8988T (cell line): ENCODE results near the gene FUT8.

Source experiments
- DNase-seq: peaks from one replicate; pipeline ENCODE4 v3.0.0; 2011

Gene FUT8

GRCh38 chr14:65560340-65561027, 148.0 kb downstream of the FUT8 start:
- DNase-seq, result no peak

GRCh38 chr14:65564370-65564769, 151.8 kb downstream of the FUT8 start:
- no peak for DNase-seq

- no peak for DNase-seq
Observed at GRCh38 chr14:65565948-65566347, 153.4 kb downstream of the FUT8 start.

GRCh38 chr14:65566820-65567522, 154.4 kb downstream of the FUT8 start:
- no peak for DNase-seq

- no peak for DNase-seq
Observed at GRCh38 chr14:65574611-65575010, 162.1 kb downstream of the FUT8 start.

DNA sequence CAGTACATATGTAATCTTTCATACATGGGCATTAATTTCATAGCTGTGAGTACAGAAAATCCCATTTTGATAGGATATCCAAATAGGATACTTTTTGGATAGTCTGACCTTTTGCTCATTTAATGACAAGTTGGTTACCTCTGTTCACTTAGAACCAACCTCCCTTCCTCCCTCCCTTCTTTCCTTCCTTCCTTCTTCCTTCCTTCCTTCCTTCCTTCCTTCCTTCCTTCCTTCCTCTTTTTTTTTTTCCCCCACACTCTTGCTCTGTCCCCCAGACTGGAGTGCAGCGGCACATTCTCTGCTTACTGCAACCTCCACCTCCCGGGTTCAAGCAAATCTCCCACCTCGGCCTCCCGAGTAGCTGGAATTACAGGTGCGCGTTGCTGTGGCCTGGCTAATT, 162.9 kb downstream of the FUT8 start:
- no peak for DNase-seq

DNA sequence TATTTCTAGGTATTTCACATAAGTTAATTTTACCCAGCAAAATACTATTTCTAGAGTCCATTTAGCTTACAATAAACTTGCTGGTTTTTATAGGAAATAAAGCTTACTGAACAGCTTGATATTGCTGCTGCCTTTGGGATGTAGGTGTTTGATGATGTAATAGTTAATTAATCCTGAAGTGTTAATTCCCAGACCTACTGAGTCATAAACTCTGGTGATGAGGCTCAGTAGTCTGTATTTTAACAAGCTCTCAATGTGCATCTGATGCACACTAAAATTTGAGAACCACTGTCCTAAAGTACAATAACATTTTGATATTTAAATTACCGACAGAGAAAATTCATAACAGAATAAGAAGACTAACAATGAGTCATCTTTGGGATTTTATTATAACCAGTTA, 168.4 kb downstream of the FUT8 start:
- no peak for DNase-seq

GRCh38 chr14:65581378-65581777, 168.8 kb downstream of the FUT8 start:
- no peak for DNase-seq

DNA sequence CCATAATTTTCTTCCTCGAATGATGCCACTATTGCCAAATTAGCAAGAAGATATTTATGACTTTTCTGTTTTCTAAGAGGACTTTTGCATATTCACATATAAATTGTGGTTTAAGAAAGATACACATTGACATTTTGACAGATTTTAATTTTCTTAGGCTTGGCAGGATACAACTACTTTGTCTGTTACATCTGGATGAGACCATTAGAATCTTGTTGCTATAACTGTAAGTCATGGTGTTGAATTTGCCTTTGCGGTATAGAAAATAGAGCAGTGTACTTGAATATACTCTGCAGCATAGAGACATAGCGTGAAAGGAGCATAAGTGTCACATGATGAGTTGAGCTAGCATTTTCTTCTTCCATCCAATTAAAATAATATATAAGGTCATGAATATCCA, 169.3 kb downstream of the FUT8 start:
- DNase-seq, result no peak

GRCh38 chr14:65585216-65585615, 172.7 kb downstream of the FUT8 start:
- DNase-seq, result no peak

DNA sequence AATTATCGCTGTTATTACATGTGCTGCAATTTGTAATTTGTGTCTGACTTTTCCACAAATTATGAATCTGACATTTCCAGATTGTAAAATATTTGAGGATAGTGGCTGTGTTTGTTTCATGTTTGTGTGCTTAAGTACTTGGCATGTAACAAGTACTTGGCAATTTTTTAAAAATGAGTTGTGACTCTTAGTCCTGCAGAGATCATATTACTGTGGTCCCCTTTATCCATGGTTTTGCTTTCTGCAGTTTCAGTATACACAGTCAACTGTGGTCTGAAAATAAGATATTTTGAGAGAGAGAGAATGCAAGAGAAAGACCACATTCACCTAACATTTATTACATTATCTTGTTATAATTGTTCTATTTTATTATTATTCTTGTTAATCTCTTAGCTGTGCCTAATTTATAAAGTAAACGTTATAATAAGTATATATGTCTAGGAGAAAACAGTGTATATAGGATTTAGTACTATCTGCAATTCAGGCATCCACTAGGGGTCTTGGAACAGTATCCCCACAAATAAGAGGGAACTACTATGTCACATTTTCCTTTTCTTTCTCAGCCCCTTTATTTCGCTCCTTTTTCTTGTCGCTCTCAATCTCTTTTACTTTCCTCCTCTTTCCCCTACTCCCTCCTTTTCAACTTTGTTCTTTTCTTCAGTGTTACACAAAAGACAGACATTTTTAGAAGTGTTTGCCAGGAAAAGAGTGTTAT, 176.1 kb downstream of the FUT8 start:
- no peak for DNase-seq

DNA sequence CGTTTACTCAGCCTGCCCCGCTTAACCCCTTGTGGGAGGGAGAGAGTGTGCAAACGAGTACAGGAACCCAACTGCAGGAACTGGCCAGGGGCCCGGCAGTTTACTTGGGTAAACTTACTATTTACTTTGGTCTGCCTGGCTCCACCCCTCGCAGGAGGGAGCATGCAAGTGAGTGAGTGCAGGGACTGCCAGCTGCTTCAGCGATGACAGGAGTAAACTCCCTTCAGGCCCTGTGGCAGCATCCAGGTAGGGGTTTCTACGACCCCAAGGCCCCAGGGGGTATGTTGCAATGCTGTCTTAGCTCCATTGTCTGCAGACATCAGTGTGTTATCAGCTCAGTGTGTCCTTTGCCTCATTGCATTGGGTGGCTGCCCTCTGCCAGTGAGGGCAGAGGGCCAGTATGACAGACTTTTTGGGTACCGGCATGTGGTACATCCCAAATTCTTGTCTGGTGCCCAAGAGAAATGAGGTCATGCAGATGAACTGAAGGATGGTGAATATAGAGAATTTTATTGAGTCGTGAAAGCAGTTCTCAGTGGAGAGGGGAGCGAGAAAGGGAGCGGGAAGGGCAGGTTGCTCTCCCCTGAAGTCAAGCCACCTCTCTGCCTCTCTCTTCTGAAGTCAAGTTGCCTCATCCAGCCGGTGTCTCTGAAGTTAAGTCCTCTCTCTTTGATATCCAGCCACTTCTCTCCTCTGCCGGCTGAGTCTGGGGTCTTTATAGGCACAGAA, 181.8 kb downstream of the FUT8 start:
- DNase-seq, result no peak

GRCh38 chr14:65594882-65595237, 182.3 kb downstream of the FUT8 start:
- DNase-seq, result no peak

- no peak for DNase-seq
Observed at GRCh38 chr14:65599375-65599774, 186.8 kb downstream of the FUT8 start.

DNA sequence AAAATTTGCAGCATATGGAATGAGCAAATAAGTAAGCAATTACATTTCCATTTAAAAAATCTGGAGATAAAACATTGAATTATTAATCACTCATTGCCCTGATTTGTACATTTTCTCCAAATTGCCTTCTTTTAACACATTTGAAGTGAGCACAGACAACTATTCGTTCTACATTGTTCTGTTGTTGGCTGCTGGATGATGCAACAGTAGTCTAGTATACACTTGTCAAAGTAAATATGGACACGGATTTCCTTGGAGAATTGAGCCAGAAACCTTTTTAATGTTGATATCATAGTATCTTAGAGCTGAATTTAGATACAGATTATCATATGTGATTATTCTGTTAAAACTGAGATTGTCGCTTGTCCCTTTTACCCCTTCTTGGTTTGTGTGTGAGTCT, 188.2 kb downstream of the FUT8 start:
- no peak for DNase-seq

DNA sequence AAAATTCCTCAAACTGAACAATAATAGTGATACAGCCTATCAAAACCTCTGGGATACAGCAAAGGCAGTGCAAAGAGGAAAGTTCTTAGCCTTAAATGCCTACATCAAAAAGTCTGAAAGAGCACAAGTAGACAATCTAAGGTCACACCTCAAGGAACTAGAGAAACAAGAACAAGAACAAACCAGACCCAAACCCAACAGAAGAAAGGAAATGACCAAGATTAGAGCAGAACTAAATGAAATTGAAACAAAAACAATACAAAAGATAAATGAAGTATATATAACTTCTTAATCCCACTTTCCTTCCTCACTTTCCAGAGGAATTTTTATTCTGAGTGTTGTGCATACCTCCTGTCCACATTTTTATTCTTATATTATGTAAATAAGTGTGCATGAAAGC, 192.0 kb downstream of the FUT8 start:
- DNase-seq, result no peak

DNA sequence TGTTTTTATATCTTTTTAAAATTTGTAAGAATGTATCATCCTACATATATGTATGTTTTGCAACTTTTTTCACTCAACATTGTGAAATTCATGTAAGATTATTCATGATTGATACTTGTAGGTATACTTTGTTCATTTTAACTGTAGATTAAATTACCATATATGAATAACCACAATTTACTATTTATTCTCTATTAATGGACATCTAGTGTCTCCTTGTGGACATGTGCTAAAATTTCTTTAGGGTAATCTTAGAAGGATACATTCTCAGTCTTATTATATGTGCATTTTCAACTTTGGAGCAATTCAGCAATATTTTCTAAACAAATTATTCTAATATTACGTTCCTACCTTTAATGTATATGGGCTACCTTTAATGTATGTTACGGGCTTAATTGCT, 192.4 kb downstream of the FUT8 start:
- no peak for DNase-seq

DNA sequence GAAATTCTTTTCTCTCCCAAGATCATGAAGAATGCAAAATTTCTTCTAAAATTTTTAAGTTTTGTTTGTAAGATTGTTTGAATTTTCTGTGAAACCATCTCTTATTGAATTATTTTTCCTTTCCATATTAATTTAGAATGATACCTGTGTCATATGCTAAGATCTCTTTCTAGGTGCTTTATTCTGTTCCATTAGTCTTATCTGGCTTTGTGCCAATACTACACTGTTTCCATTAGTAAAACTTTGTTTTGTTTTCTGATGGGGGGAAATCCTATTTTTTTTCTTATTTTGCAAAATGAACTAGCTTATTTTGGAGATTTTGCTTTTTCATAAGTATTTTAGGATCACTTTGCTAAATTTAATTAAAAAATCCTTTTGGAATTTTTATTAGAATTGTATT, 193.9 kb downstream of the FUT8 start:
- no peak for DNase-seq

DNA sequence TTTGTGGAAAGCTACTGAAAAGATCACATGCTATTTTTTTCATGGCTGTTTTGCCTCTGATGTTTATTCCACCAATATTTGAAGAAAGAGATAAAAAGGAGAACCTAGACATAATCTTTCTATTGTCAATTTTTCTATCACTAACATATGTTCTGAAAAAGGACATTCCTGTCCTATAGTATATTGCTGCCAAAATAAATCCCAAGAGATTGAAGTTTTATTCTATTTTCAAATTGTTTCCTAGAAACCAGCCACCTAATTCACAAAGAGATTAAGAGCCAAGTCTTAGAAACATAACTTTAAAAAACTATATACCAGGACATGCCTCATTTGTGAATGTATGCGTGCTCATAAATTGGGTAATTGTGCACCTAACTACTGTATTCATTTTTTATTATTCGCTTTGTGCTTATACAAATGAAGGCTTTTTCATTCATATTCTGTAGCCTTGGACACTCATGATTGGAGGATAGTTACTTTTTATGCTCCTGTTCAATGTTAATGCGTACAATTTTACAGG, 200.7 kb downstream of the FUT8 start:
- DNase-seq, result no peak

GRCh38 chr14:65618996-65619395, 206.5 kb downstream of the FUT8 start:
- DNase-seq, result no peak

GRCh38 chr14:65620195-65620594, 207.7 kb downstream of the FUT8 start:
- no peak for DNase-seq

- DNase-seq, result no peak
Observed at GRCh38 chr14:65622703-65623102, 210.2 kb downstream of the FUT8 start.

DNA sequence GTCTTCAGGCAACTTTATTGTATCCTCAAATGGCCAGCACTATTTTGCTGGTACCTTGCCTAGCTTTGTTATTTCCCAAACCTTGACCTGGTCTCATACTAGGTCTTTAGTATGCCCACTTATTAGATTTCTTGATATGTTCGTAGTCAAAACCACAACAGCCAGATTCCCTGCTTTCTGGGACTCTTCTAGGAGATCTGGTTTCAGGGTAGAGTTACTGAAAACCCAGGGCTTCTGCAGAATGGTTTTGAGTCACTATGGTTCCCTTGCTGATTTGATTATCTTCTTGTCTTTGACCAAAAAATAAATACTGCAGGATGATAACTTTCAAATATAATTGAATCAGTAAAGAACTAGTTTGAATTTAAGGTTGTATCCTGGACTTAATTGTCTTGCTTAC, 211.2 kb downstream of the FUT8 start:
- no peak for DNase-seq
